GM23338 (cell line): Measurements from ENCODE around the gene MIPEP. TPM values are rescaled to one million over a fixed set of nuclear protein-coding genes. Genes with fewer than 3 reads are reported as not detected.

Experiments used
- ATAC-seq: fragments of 200-7000 bp; cut with Tn5 transposase; 3 replicates; pipeline ENCODE4 v1.9.1; 2020
- DNase-seq: peaks from one replicate; pipeline ENCODE4 v3.0.0-alpha.2; 2015; ENCODE audit warnings: low spot score
- H2AFZ ChIP-seq: fragments of 200-600 bp; sonication (generic); 2 replicates; pipeline ENCODE4 v1.8.0; 2016; ENCODE audit warnings: antibody characterized with exemption, mild to moderate bottlenecking, moderate library complexity
- H3F3A ChIP-seq: fragments of 200-600 bp; sonication (generic); replicated peaks from 2 replicates; pipeline ENCODE4 v1.8.0; 2017; ENCODE audit warnings: antibody characterized with exemption, mixed run types, low read depth
- H3K27ac ChIP-seq: fragments of 200-600 bp; sonication (generic); 2 replicates; pipeline ENCODE4 v1.6.1; 2016; ENCODE audit warnings: low read depth
- H3K27me3 ChIP-seq: fragments of 200-600 bp; sonication (generic); 2 replicates; pipeline ENCODE4 v1.8.0; 2016; ENCODE audit warnings: mild to moderate bottlenecking, mixed run types, moderate library complexity; ENCODE audit not compliant: insufficient read depth
- H3K36me3 ChIP-seq: fragments of 200-600 bp; sonication (generic); 2 replicates; pipeline ENCODE4 v1.8.0; 2016; ENCODE audit warnings: mild to moderate bottlenecking; ENCODE audit not compliant: insufficient read depth
- H3K4me1 ChIP-seq: fragments of 200-600 bp; sonication (generic); 2 replicates; pipeline ENCODE4 v1.8.0; 2016; ENCODE audit warnings: mild to moderate bottlenecking, moderate library complexity; ENCODE audit not compliant: insufficient read depth
- H3K4me2 ChIP-seq: fragments of 200-600 bp; sonication (generic); 2 replicates; pipeline ENCODE4 v1.7.1; 2017; ENCODE audit warnings: mixed run types
- H3K4me3 ChIP-seq: fragments of 200-600 bp; sonication (generic); 2 replicates; pipeline ENCODE4 v1.6.1; 2016; ENCODE audit warnings: mixed run types
- H3K79me2 ChIP-seq: fragments of 200-600 bp; sonication (generic); replicated peaks from 2 replicates; pipeline ENCODE4 v1.8.0; 2017; ENCODE audit warnings: mild to moderate bottlenecking; ENCODE audit not compliant: insufficient read depth
- H3K9me2 ChIP-seq: fragments of 200-600 bp; sonication (generic); 2 replicates; pipeline ENCODE4 v1.8.0; 2017; ENCODE audit not compliant: insufficient read depth
- H4K20me1 ChIP-seq: fragments of 200-600 bp; sonication (generic); replicated peaks from 2 replicates; pipeline ENCODE4 v1.8.0; 2017; ENCODE audit warnings: mild to moderate bottlenecking; ENCODE audit not compliant: insufficient read depth
- H3K27ac Mint-ChIP-seq: 2 replicates; pipeline ENCODE4 v1.8.0; 2020; ENCODE audit warnings: inconsistent platforms, mild to moderate bottlenecking, moderate library complexity, mixed read lengths
- H3K27me3 Mint-ChIP-seq: 3 replicates; pipeline ENCODE4 v1.8.0; 2022; ENCODE audit warnings: low read depth, mild to moderate bottlenecking, moderate library complexity, mixed read lengths, inconsistent platforms; ENCODE audit not compliant: insufficient read depth, poor library complexity
- H3K36me3 Mint-ChIP-seq: 3 replicates; pipeline ENCODE4 v1.8.0; 2021; ENCODE audit warnings: low read depth, mild to moderate bottlenecking, inconsistent platforms, moderate library complexity, mixed read lengths
- H3K4me1 Mint-ChIP-seq: 3 replicates; pipeline ENCODE4 v1.8.0; 2020; ENCODE audit warnings: mild to moderate bottlenecking, inconsistent platforms, mixed read lengths
- H3K4me3 Mint-ChIP-seq: 3 replicates; pipeline ENCODE4 v1.8.0; 2021; ENCODE audit warnings: moderate library complexity, mild to moderate bottlenecking, inconsistent platforms, mixed read lengths
- H3K9me3 Mint-ChIP-seq: 3 replicates; pipeline ENCODE4 v1.8.0; 2020; ENCODE audit warnings: moderate library complexity, mild to moderate bottlenecking, inconsistent platforms, mixed read lengths
- CREB1 ChIP-seq: fragments of 250-450 bp; sonication (Bioruptor Pico); IDR thresholded peaks from 2 replicates; pipeline ENCODE4 v1.5.0; 2020; ENCODE audit warnings: low read depth, mild to moderate bottlenecking, moderate library complexity
- CTCF ChIP-seq, 2 experiments: fragments of 200-600 bp in 1 of 2; sonication (generic) in 1 of 2; conservative IDR thresholded peaks; 2 replicates each; pipeline versions ENCODE4 v1.5.1 to v1.6.1; 2016 to 2017; ENCODE audit warnings: antibody characterized with exemption in 2 of 2, low read depth in 2 of 2, mild to moderate bottlenecking in 2 of 2, moderate library complexity in 1 of 2
- EZH2 ChIP-seq: fragments of 200-600 bp; sonication (generic); IDR thresholded peaks from one replicate; pipeline ENCODE4 v1.8.0; 2017; ENCODE audit warnings: antibody characterized with exemption, mild to moderate bottlenecking, low read depth; ENCODE audit not compliant: unreplicated experiment
- EZH2phosphoT487 ChIP-seq: fragments of 200-600 bp; sonication (generic); IDR thresholded peaks from one replicate; pipeline ENCODE4 v1.8.1; 2018; ENCODE audit warnings: antibody characterized with exemption; ENCODE audit not compliant: unreplicated experiment
- JUNB ChIP-seq: IDR thresholded peaks from one replicate; pipeline ENCODE4 v1.6.1; 2016; ENCODE audit warnings: antibody characterized with exemption; ENCODE audit not compliant: unreplicated experiment
- NANOG ChIP-seq: IDR thresholded peaks from 2 replicates; pipeline ENCODE4 v1.6.1; 2016; ENCODE audit warnings: antibody characterized with exemption, borderline replicate concordance
- POLR2AphosphoS5 ChIP-seq: IDR thresholded peaks from 2 replicates; pipeline ENCODE4 v1.6.1; 2016; ENCODE audit warnings: antibody characterized with exemption, low read depth
- REST ChIP-seq: IDR thresholded peaks from one replicate; pipeline ENCODE4 v1.6.1; 2018; ENCODE audit warnings: antibody characterized with exemption; ENCODE audit not compliant: unreplicated experiment
- STAT1 ChIP-seq: IDR thresholded peaks from one replicate; pipeline ENCODE4 v1.6.1; 2016; ENCODE audit warnings: antibody characterized with exemption; ENCODE audit not compliant: unreplicated experiment
- ZNF114 ChIP-seq: fragments of 250-450 bp; sonication (Bioruptor Pico); IDR thresholded peaks from 2 replicates; pipeline ENCODE4 v1.5.0; 2020; ENCODE audit warnings: mild to moderate bottlenecking, moderate library complexity
- ZNF331 ChIP-seq: fragments of 250-450 bp; sonication (Bioruptor Pico); IDR thresholded peaks from 2 replicates; pipeline ENCODE4 v1.5.0; 2020; ENCODE audit warnings: low read depth, mild to moderate bottlenecking, moderate library complexity
- ZNF462 ChIP-seq: fragments of 250-450 bp; sonication (Bioruptor Pico); IDR thresholded peaks from 2 replicates; pipeline ENCODE4 v1.5.0; 2020; ENCODE audit warnings: mild to moderate bottlenecking, moderate library complexity
- polyA plus RNA-seq: library from polyadenylated mRNA; unstranded; fragments of >200 nt; fragmentation: Nextera tagmentation; extraction: Ambion mirVana; gene quantifications from 2 replicates; pipeline ENCODE4 v1.2.1, GENCODE V29; 2016
- total RNA-seq: library from RNA; depleted of rRNA; stranded (reverse); fragments of >200 nt; shearing (Covaris generic); gene quantifications from 2 replicates; pipeline ENCODE4 v1.2.3, GENCODE V29; 2014
- TF ChIP-seq, protein P1 (sequence below): IDR thresholded peaks from 2 replicates; pipeline ENCODE4 v1.6.1; 2016; ENCODE audit warnings: antibody characterized with exemption

The MIPEP gene
- total and polyA plus RNA-seq, 2 experiments from 2014 or later, result 20.8 to 22.5 TPM

GRCh38 chr13:23866420-23867026 lies 22.7 kb downstream of the MIPEP start:
- H3K9me2 ChIP-seq, result no peaks in the 10 kb centered on the region
- H4K20me1 ChIP-seq, result no peaks in the 10 kb centered on the region
- DNase-seq (no peak), ATAC-seq (no peak)
- H3K36me3 ChIP-seq, result no peaks in the 10 kb centered on the region
- H3K4me2 ChIP-seq, result no peak overlapping the region
- no peak overlapping the region for H3K4me3 ChIP-seq
- H3K4me1 ChIP-seq, result no peaks in the 10 kb centered on the region
- no peaks in the 10 kb centered on the region for H3K79me2 ChIP-seq
- H3K27me3 ChIP-seq, result no peaks in the 10 kb centered on the region
- Mint-ChIP-seq H3K4me1 (no peaks in the 10 kb centered on the region), H3K4me3 (no peak overlapping the region), H3K36me3 (no peaks in the 10 kb centered on the region), H3K27me3 (no peaks in the 10 kb centered on the region), H3K9me3 (no peaks in the 10 kb centered on the region), H3K27ac (no peak overlapping the region)
- H2AFZ ChIP-seq, result no peak overlapping the region
- no peaks in the 10 kb centered on the region for H3F3A ChIP-seq
- TF ChIP-seq POLR2AphosphoS5 (no peak), REST (no peak), JUNB (no peak), CTCF (conservative IDR thresholded peaks at IDR 0.05; ENCODE audit: low read depth in 2 of 2) (no peak), NANOG (no peak), ZNF331 (no peak), EZH2 (no peak), EZH2phosphoT487 (no peak), ZNF114 (CRISPR knock-in tag) (no peak), CREB1 (CRISPR knock-in tag) (no peak), ZNF462 (no peak), STAT1 (no peak)
- TF ChIP-seq, protein P1, sequence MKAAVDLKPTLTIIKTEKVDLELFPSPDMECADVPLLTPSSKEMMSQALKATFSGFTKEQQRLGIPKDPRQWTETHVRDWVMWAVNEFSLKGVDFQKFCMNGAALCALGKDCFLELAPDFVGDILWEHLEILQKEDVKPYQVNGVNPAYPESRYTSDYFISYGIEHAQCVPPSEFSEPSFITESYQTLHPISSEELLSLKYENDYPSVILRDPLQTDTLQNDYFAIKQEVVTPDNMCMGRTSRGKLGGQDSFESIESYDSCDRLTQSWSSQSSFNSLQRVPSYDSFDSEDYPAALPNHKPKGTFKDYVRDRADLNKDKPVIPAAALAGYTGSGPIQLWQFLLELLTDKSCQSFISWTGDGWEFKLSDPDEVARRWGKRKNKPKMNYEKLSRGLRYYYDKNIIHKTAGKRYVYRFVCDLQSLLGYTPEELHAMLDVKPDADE, result no peak
- no peak overlapping the region for H3K27ac ChIP-seq
